Measurements from ENCODE around the gene IQSEC1. TPM values are rescaled to one million over a fixed set of nuclear protein-coding genes. Genes with fewer than 3 reads are reported as not detected.

The IQSEC1 gene
- total and polyA plus RNA-seq, 2 donors (not counting 1 experiment from before 2014, with no cell fraction given) = 4.3 to 18.2 TPM

DNA sequence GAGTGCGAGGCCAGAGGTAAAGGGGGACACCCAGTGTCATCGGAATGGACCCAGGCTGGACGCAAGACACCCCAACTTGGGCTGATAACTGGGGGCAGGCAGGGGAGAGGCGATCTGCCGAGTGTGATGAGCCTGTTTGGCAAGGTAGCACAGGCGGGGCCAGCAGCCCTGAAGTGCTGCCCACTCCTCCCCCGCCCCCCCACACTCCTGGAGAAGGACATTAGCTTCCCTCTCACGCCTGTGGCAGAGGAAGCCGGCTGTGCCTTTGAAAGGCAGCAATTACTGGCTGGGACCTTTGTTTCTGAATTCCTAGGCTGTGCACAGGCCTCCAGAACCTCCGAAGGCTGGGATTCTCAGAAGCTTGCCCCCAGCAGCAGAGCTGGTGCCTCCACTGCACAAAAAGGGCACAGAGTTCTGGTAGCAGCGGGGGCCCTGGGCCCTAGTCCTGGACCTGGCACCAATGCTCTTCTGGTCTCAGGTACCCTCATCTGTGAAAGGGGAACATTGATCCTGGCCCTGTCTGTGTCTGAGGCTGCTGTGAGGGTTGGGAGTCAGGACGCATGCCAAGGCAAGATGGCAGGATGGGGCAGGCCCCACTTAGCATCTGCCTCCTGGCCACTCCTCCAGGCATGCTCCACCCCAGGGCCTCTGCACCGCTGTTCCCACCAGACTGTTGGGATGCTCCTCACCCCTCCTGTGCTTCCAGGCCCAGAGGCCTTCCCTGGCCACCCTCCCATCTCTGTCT is 28.6 kb downstream of the IQSEC1 start:
- Histone ChIP-seq H3K27ac (ENCODE audit: insufficient read depth, low read length) (no peak overlapping the region), H2AFZ (ENCODE audit: low read length) (no peak overlapping the region), H3K4me1 (ENCODE audit: control insufficient read depth, extremely low read depth, insufficient read depth, low read length) (no peaks in the 10 kb centered on the region), H3K9me3 (ENCODE audit: control insufficient read depth, insufficient read depth, low read depth, low read length) (no peaks in the 10 kb centered on the region), H3K4me3 (replicated peaks in 1 of 4; ENCODE audit: control extremely low read depth in 1 of 4, insufficient read depth in 1 of 4, low read depth in 3 of 4, low read length in 4 of 4) (no peak overlapping the region), H4K20me1 (ENCODE audit: control insufficient read depth, extremely low read depth, insufficient read depth, low read length) (no peaks in the 10 kb centered on the region), H3K4me2 (ENCODE audit: extremely low read depth, insufficient read depth, low read length) (no peak overlapping the region), H3K27me3 (ENCODE audit: control insufficient read depth, insufficient read depth, low read length) (peaks cover 2% of the 10 kb centered on the region), H3K79me2 (ENCODE audit: control insufficient read depth, insufficient read depth, low read length) (no peaks in the 10 kb centered on the region), H3K36me3 (ENCODE audit: control insufficient read depth, insufficient read depth, low read length) (no peaks in the 10 kb centered on the region), H3K9ac (ENCODE audit: insufficient read depth, low read length) (no peak overlapping the region)
- TF ChIP-seq, protein P1, sequence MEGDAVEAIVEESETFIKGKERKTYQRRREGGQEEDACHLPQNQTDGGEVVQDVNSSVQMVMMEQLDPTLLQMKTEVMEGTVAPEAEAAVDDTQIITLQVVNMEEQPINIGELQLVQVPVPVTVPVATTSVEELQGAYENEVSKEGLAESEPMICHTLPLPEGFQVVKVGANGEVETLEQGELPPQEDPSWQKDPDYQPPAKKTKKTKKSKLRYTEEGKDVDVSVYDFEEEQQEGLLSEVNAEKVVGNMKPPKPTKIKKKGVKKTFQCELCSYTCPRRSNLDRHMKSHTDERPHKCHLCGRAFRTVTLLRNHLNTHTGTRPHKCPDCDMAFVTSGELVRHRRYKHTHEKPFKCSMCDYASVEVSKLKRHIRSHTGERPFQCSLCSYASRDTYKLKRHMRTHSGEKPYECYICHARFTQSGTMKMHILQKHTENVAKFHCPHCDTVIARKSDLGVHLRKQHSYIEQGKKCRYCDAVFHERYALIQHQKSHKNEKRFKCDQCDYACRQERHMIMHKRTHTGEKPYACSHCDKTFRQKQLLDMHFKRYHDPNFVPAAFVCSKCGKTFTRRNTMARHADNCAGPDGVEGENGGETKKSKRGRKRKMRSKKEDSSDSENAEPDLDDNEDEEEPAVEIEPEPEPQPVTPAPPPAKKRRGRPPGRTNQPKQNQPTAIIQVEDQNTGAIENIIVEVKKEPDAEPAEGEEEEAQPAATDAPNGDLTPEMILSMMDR (conservative IDR thresholded peaks at IDR 0.05 in 1 of 2, IDR thresholded peaks at IDR 0.05 in 1 of 2; ENCODE audit: low read depth in 1 of 2, low read length in 2 of 2) = no peak
- TF ChIP-seq EZH2 (IDR thresholded peaks at IDR 0.05; ENCODE audit: low read length, missing control alignments) = no peak
- no peak for DNase-seq (ENCODE audit: low read depth in 2 of 2)

GRCh38 chr3:13043656-13044055 is 29.6 kb downstream of the IQSEC1 start:
- Histone ChIP-seq H3K4me1 (ENCODE audit: control insufficient read depth, extremely low read depth, insufficient read depth, low read length) (no peaks in the 10 kb centered on the region), H3K79me2 (ENCODE audit: control insufficient read depth, insufficient read depth, low read length) (no peaks in the 10 kb centered on the region), H2AFZ (ENCODE audit: low read length) (no peak overlapping the region), H3K36me3 (ENCODE audit: control insufficient read depth, insufficient read depth, low read length) (no peaks in the 10 kb centered on the region), H3K4me2 (ENCODE audit: extremely low read depth, insufficient read depth, low read length) (no peak overlapping the region), H3K27ac (ENCODE audit: insufficient read depth, low read length) (no peak overlapping the region), H3K9me3 (ENCODE audit: control insufficient read depth, insufficient read depth, low read depth, low read length) (no peaks in the 10 kb centered on the region), H3K4me3 (replicated peaks in 1 of 4; ENCODE audit: control extremely low read depth in 1 of 4, insufficient read depth in 1 of 4, low read depth in 3 of 4, low read length in 4 of 4) (no peak overlapping the region), H4K20me1 (ENCODE audit: control insufficient read depth, extremely low read depth, insufficient read depth, low read length) (no peaks in the 10 kb centered on the region), H3K27me3 (ENCODE audit: control insufficient read depth, insufficient read depth, low read length) (peaks cover 5% of the 10 kb centered on the region), H3K9ac (ENCODE audit: insufficient read depth, low read length) (no peak overlapping the region)
- DNase-seq (ENCODE audit: low read depth in 2 of 2) = no peak
- TF ChIP-seq, protein P1 (conservative IDR thresholded peaks at IDR 0.05 in 1 of 2, IDR thresholded peaks at IDR 0.05 in 1 of 2; ENCODE audit: low read depth in 1 of 2, low read length in 2 of 2) = no peak
- no peak for TF ChIP-seq EZH2 (IDR thresholded peaks at IDR 0.05; ENCODE audit: low read length, missing control alignments)

GRCh38 chr3:13042715-13043271 is 30.4 kb downstream of the IQSEC1 start:
- TF ChIP-seq EZH2 (IDR thresholded peaks at IDR 0.05; ENCODE audit: low read length, missing control alignments) = no peak
- TF ChIP-seq, protein P1 (conservative IDR thresholded peaks at IDR 0.05 in 1 of 2, IDR thresholded peaks at IDR 0.05 in 1 of 2; ENCODE audit: low read depth in 1 of 2, low read length in 2 of 2) = no peak
- Histone ChIP-seq H3K4me3 (replicated peaks in 1 of 4; ENCODE audit: control extremely low read depth in 1 of 4, insufficient read depth in 1 of 4, low read depth in 3 of 4, low read length in 4 of 4) (no peak overlapping the region), H3K9me3 (ENCODE audit: control insufficient read depth, insufficient read depth, low read depth, low read length) (no peaks in the 10 kb centered on the region), H3K27me3 (ENCODE audit: control insufficient read depth, insufficient read depth, low read length) (peaks cover 5% of the 10 kb centered on the region), H3K36me3 (ENCODE audit: control insufficient read depth, insufficient read depth, low read length) (no peaks in the 10 kb centered on the region), H3K79me2 (ENCODE audit: control insufficient read depth, insufficient read depth, low read length) (no peaks in the 10 kb centered on the region), H3K9ac (ENCODE audit: insufficient read depth, low read length) (no peak overlapping the region), H3K4me2 (ENCODE audit: extremely low read depth, insufficient read depth, low read length) (no peak overlapping the region), H3K27ac (ENCODE audit: insufficient read depth, low read length) (no peak overlapping the region), H2AFZ (ENCODE audit: low read length) (no peak overlapping the region), H3K4me1 (ENCODE audit: control insufficient read depth, extremely low read depth, insufficient read depth, low read length) (no peaks in the 10 kb centered on the region), H4K20me1 (ENCODE audit: control insufficient read depth, extremely low read depth, insufficient read depth, low read length) (no peaks in the 10 kb centered on the region)
- DNase-seq (ENCODE audit: low read depth in 2 of 2) = no peak
